ENCODE data around the gene ACTA2.

ACTA2 gene

GRCh38 chr10:88889559-88890337 is 62.8 kb downstream of the ACTA2 start:
- DNase-seq = no peak

DNA sequence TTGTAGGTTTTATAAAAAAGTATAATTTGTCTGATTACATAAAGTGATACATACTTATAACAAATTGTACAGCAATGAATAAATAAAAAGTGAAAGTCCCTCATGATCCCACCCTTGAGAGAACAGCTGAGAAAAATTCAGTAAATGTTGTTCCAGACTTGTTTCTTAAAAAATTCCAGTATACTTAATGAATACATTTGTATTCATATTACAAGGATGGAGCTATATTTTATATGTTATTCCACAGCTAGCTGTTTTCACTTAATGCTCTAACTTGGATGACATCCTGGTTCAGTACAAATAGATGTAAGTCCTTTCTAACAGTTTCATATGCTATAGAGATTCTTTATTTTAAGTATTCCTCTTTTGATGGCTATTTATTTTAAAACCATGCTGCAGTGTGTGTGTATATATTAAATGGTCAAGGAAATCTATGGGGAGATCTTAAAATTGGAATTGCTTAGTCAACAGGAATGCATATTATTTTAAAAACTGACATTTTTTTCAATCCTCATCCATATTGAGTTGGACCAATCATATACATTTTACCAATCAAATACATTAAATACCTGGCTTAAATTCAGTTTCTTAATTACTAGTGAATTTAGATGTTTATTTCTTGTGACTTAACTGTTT is 63.6 kb downstream of the ACTA2 start:
- no peak for DNase-seq

DNA sequence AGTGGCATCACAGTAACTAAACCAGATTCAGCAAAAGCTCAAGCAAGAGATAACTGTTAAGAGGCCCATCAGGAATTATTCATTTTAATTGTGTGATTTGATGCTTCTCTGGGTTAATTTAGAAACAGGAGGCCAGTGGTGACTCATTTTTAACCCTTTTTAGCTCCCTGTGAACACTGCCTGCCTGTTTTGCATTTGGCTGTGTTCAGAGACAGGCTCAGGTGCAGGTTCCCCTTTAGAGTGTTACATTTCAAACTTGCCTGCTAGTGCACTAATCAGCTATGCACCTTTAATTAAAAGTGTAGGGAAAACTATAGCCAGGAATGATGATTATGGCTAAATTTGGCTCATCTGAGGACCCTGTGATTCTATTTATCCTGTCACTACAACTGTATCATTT is 66.0 kb downstream of the ACTA2 start:
- DNase-seq = no peak

Measured in CD4-positive, alpha-beta T cell treated with Interleukin-17A for 4 hours (primary cell).